Subcutaneous abdominal adipose tissue (tissue), 5 donors: ENCODE results near the gene CCL8.

Experiments
- H3K27ac ChIP-seq: one replicate; pipeline ENCODE4 v1.7.0; 2013; ENCODE audit warnings: low read depth, mild to moderate bottlenecking, inconsistent platforms, low read length, moderate library complexity
- H3K27me3 ChIP-seq, 5 donors: one replicate each; pipeline ENCODE4 v1.7.0; 2013; ENCODE audit warnings: low read length in 5 of 5, inconsistent platforms in 1 of 5; ENCODE audit not compliant: control insufficient read depth in 5 of 5, insufficient read depth in 4 of 5
- H3K36me3 ChIP-seq, 5 donors: one replicate each; pipeline ENCODE4 v1.7.0; 2013; ENCODE audit warnings: low read length in 5 of 5; ENCODE audit not compliant: control insufficient read depth in 5 of 5, insufficient read depth in 5 of 5
- H3K4me1 ChIP-seq, 5 donors: one replicate each; pipeline ENCODE4 v1.7.0; 2013; ENCODE audit warnings: low read length in 5 of 5, mild to moderate bottlenecking in 3 of 5, moderate library complexity in 1 of 5; ENCODE audit not compliant: control insufficient read depth in 5 of 5, insufficient read depth in 5 of 5
- H3K4me3 ChIP-seq, 5 donors: one replicate each; pipeline ENCODE4 v1.7.0; 2013; ENCODE audit warnings: low read length in 5 of 5, low read depth in 1 of 5
- H3K9ac ChIP-seq, 5 donors: one replicate each; pipeline ENCODE4 v1.7.0; 2013; ENCODE audit warnings: low read length in 5 of 5, mild to moderate bottlenecking in 4 of 5, moderate library complexity in 3 of 5
- H3K9me3 ChIP-seq, 5 donors: one replicate each; pipeline ENCODE4 v1.7.0; 2013; ENCODE audit warnings: low read length in 5 of 5; ENCODE audit not compliant: control insufficient read depth in 5 of 5
- donor health status: healthy.
- donor health status: healthy.
- donor health status: healthy.
- donor health status: healthy.
- donor health status: healthy.

The CCL8 gene

GRCh38 chr17:34347063-34347462, 27.8 kb downstream of the CCL8 start:
- H3K27ac ChIP-seq: no peak overlapping the region
- H3K36me3 ChIP-seq: no peaks in the 10 kb centered on the region
- no peak overlapping the region for H3K4me3 ChIP-seq
- H3K27me3 ChIP-seq: no peaks in the 10 kb centered on the region
- H3K4me1 ChIP-seq: peaks cover 0 to 6% (median 0%) of the 10 kb centered on the region in 5 donors
- H3K9ac ChIP-seq: no peak overlapping the region
- no peaks in the 10 kb centered on the region for H3K9me3 ChIP-seq

GRCh38 chr17:34349751-34350150, 30.5 kb downstream of the CCL8 start:
- Histone ChIP-seq H3K27ac (no peak overlapping the region), H3K4me1 (peaks cover 0 to 6% (median 5%) of the 10 kb centered on the region in 5 donors), H3K9ac (no peak overlapping the region), H3K27me3 (no peaks in the 10 kb centered on the region), H3K4me3 (no peak overlapping the region), H3K36me3 (no peaks in the 10 kb centered on the region), H3K9me3 (no peaks in the 10 kb centered on the region)

- no peak overlapping the region for H3K27ac ChIP-seq
- peaks cover 0 to 11% (median 6%) of the 10 kb centered on the region in 5 donors for H3K4me1 ChIP-seq
Measured at GRCh38 chr17:34351096-34351495, 31.9 kb downstream of the CCL8 start.

GRCh38 chr17:34352191-34352590, 33.0 kb downstream of the CCL8 start:
- peaks cover 0 to 15% (median 6%) of the 10 kb centered on the region in 5 donors for H3K4me1 ChIP-seq
- no peak overlapping the region for H3K27ac ChIP-seq
- H3K27me3 ChIP-seq: no peaks in the 10 kb centered on the region
- H3K4me3 ChIP-seq: no peak overlapping the region
- no peak overlapping the region for H3K9ac ChIP-seq
- H3K9me3 ChIP-seq: no peaks in the 10 kb centered on the region
- H3K36me3 ChIP-seq: no peaks in the 10 kb centered on the region

More at GRCh38 chr17:34351096-34351495, 31.9 kb downstream of the CCL8 start:
- H3K4me3 ChIP-seq: no peak overlapping the region
- H3K9me3 ChIP-seq: no peaks in the 10 kb centered on the region
- H3K9ac ChIP-seq: no peak overlapping the region
- no peaks in the 10 kb centered on the region for H3K36me3 ChIP-seq
- no peaks in the 10 kb centered on the region for H3K27me3 ChIP-seq

- Histone ChIP-seq H3K9ac (no peak overlapping the region), H3K36me3 (no peaks in the 10 kb centered on the region), H3K4me3 (no peak overlapping the region), H3K27me3 (no peaks in the 10 kb centered on the region), H3K9me3 (no peaks in the 10 kb centered on the region), H3K27ac (no peak overlapping the region), H3K4me1 (peaks cover 0 to 14% (median 5%) of the 10 kb centered on the region in 5 donors)
Measured at GRCh38 chr17:34354637-34355036, 35.4 kb downstream of the CCL8 start.

- Histone ChIP-seq H3K4me1 (peaks cover 0 to 23% (median 8%) of the 10 kb centered on the region in 5 donors), H3K4me3 (no peak within 1 kb of the TSS), H3K9ac (no peak within 1 kb of the TSS), H3K36me3 (no peaks in the 10 kb centered on the region), H3K27ac (no peak within 1 kb of the TSS), H3K9me3 (no peaks in the 10 kb centered on the region), H3K27me3 (no peaks in the 10 kb centered on the region)
Measured at GRCh38 chr17:34356194-34356593, 37.0 kb downstream of the CCL8 start, which contains the start of gene CCL13. TSS of gene CCL13 (plus strand) at chr17:34356480. CDS start at chr17:34356527, 47 bp downstream.

GRCh38 chr17:34357398-34357797, 38.2 kb downstream of the CCL8 start:
- Histone ChIP-seq H3K27ac (no peak overlapping the region), H3K4me1 (peaks cover 0 to 29% (median 11%) of the 10 kb centered on the region in 5 donors), H3K9me3 (no peaks in the 10 kb centered on the region), H3K27me3 (no peaks in the 10 kb centered on the region), H3K4me3 (no peak overlapping the region), H3K36me3 (no peaks in the 10 kb centered on the region), H3K9ac (no peak overlapping the region)

- H3K9me3 ChIP-seq: no peaks in the 10 kb centered on the region
Measured at GRCh38 chr17:34358631-34359030, 39.4 kb downstream of the CCL8 start.

GRCh38 chr17:34360601-34361270, 41.5 kb downstream of the CCL8 start:
- peaks cover 0 to 4% (median 0%) of the 10 kb centered on the region in 5 donors for H3K27me3 ChIP-seq
- H3K9ac ChIP-seq: no peak overlapping the region
- no peak overlapping the region for H3K4me3 ChIP-seq
- H3K27ac ChIP-seq: no peak overlapping the region
- H3K9me3 ChIP-seq: no peaks in the 10 kb centered on the region
- H3K4me1 ChIP-seq: peaks cover 0 to 22% (median 9%) of the 10 kb centered on the region in 5 donors
- H3K36me3 ChIP-seq: no peaks in the 10 kb centered on the region

More at GRCh38 chr17:34358631-34359030, 39.4 kb downstream of the CCL8 start:
- Histone ChIP-seq H3K4me3 (no peak overlapping the region), H3K9ac (no peak overlapping the region), H3K4me1 (peaks cover 0 to 29% (median 11%) of the 10 kb centered on the region in 5 donors), H3K27ac (no peak overlapping the region), H3K27me3 (peaks cover 0 to 4% (median 0%) of the 10 kb centered on the region in 5 donors), H3K36me3 (no peaks in the 10 kb centered on the region)

- no peak overlapping the region for H3K4me3 ChIP-seq
- no peaks in the 10 kb centered on the region for H3K9me3 ChIP-seq
- H3K27ac ChIP-seq: no peak overlapping the region
- H3K36me3 ChIP-seq: no peaks in the 10 kb centered on the region
- H3K27me3 ChIP-seq: peaks cover 0 to 4% (median 0%) of the 10 kb centered on the region in 5 donors
- H3K4me1 ChIP-seq: peaks cover 0 to 21% (median 6%) of the 10 kb centered on the region in 5 donors
- H3K9ac ChIP-seq: no peak overlapping the region
Measured at GRCh38 chr17:34361478-34362061, 42.3 kb downstream of the CCL8 start.
